HUES64 (cell line): ENCODE measurements around the gene LCNL1.

Experiments
- H3K27ac ChIP-seq: 2 replicates; pipeline ENCODE4 v1.7.0; 2013; ENCODE audit warnings: low read depth, low read length, inconsistent platforms
- H3K27me3 ChIP-seq: 2 replicates; pipeline ENCODE4 v1.6.1; 2013; ENCODE audit warnings: mild to moderate bottlenecking, low read length; ENCODE audit not compliant: insufficient read depth
- H3K36me3 ChIP-seq: 2 replicates; pipeline ENCODE4 v1.6.1; 2013; ENCODE audit warnings: mild to moderate bottlenecking, low read length; ENCODE audit not compliant: insufficient read depth
- H3K4me1 ChIP-seq: 2 replicates; pipeline ENCODE4 v1.6.1; 2013; ENCODE audit warnings: mild to moderate bottlenecking, low read length, moderate library complexity; ENCODE audit not compliant: insufficient read depth
- H3K4me3 ChIP-seq: 2 replicates; pipeline ENCODE4 v1.5.1; 2013; ENCODE audit warnings: mild to moderate bottlenecking, low read length, moderate library complexity
- H3K9ac ChIP-seq: 2 replicates; pipeline ENCODE4 v1.6.1; 2013; ENCODE audit warnings: mild to moderate bottlenecking, low read depth, low read length
- H3K9me3 ChIP-seq: 2 replicates; pipeline ENCODE4 v1.6.1; 2013; ENCODE audit warnings: low read depth, low read length; ENCODE audit not compliant: insufficient read depth
- WGBS: fragments of 150-250, 120-280 bp; methylation state at CpG from one replicate; pipeline ENCODE4 v1.1.7; 2013; ENCODE audit warnings: missing lambda C conversion rate; 5-methylcytosine and 5-hydroxymethylcytosine counted together

LCNL1 gene

GRCh38 chr9:137011156-137011555, 28.4 kb downstream of the LCNL1 start:
- Histone ChIP-seq H3K4me3 (no peak overlapping the region), H3K4me1 (no peaks in the 10 kb centered on the region), H3K9ac (no peak overlapping the region), H3K36me3 (no peaks in the 10 kb centered on the region), H3K27ac (no peak overlapping the region), H3K9me3 (no peaks in the 10 kb centered on the region), H3K27me3 (no peaks in the 10 kb centered on the region)
- 95% methylated on average over 24 of the region's 24 CpGs for WGBS

DNA sequence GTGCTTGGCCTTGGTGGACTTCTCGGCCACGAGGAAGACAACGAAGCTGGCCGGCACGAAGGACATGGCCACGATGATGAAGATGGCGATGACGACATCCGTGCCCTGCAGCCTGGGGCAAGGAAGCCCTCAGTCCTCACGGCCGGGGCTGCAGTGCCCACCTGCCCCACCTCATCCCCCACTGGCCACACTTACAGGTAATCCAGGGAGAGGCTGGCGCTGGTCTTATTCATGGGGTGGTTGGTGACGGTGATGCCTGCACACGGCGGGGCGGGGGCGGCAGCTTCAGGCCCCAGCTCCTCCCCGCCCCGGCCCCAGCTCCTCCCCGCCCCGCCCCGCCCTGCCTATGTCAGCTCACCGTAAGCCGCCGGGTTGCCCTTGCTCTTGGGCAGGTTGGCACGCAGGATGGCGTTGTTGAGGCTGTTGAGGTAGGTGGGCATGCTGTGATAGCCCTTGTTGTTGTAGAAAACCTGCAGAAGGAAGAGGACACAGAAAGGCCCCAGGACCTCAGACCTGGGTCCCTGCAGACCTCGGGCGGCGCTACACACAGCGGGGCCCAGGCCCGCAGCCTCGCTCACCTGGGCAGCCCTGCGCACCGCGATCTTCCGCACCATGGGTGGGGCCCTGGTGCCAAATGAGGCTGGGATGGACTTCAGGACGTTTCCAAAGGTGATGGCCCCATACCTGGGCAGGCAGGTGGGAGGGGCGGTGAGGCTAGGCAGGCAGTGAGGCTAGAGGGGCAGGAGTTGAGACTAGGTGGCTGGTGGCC, 29.3 kb downstream of the LCNL1 start:
- 94% methylated on average over 37 of the region's 39 CpGs for WGBS
- H3K27ac ChIP-seq = no peak overlapping the region
- H3K4me3 ChIP-seq = no peak overlapping the region

DNA sequence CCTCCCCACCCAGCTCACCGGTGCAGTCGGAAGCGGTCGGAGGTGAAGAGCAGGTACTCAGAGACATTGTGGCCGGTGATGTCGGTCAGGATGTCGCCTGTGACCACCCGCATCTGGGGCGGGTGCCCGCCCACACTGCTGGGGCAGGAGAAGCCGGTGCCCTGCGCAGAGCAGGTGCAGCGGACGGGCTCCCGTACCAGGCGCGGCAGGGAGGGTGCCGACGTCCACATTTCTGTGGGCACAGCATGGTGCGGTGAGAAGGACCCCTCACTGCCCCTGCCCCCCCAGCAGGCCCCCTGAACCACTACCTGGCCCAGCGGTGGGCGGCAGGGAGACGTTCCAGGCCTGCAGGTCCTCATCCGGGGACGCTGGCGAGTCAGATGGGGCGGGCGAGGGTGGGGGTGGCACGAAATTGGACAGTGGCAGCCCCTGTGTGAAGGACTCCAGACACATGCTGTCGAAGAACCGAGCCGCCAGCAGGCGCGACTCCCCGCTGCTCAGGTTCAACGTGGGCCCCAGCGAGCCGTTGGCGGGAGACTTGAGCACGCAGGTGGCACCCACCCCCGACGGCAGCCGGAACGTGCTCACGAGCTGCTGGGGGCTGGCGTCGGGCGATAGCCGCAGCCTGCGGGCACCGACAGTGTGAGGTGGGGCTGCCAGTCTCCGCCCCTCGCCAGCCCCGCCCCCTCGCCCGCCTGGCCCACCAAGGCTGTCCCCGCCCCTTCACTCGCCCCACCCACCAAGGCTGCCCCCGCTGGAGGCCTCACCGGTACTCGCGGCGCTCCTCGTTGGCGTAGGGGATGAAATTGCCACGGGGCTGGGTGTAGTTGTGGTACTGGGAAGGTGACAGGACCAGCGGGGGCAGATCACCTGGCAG, 30.1 kb downstream of the LCNL1 start:
- H3K4me3 ChIP-seq = no peak overlapping the region
- no peaks in the 10 kb centered on the region for H3K9me3 ChIP-seq
- H3K27ac ChIP-seq = no peak overlapping the region
- H3K9ac ChIP-seq = no peak overlapping the region
- H3K27me3 ChIP-seq = no peaks in the 10 kb centered on the region
- no peaks in the 10 kb centered on the region for H3K36me3 ChIP-seq
- no peaks in the 10 kb centered on the region for H3K4me1 ChIP-seq
- 75% methylated on average over 62 of the region's 67 CpGs for WGBS

More for the DNA sequence above, 29.3 kb downstream of the LCNL1 start:
- no peak overlapping the region for H3K9ac ChIP-seq
- H3K9me3 ChIP-seq = no peaks in the 10 kb centered on the region
- no peaks in the 10 kb centered on the region for H3K27me3 ChIP-seq
- no peaks in the 10 kb centered on the region for H3K36me3 ChIP-seq
- no peaks in the 10 kb centered on the region for H3K4me1 ChIP-seq

- Histone ChIP-seq H3K27ac (no peak overlapping the region), H3K9ac (no peak overlapping the region), H3K27me3 (no peaks in the 10 kb centered on the region), H3K4me1 (no peaks in the 10 kb centered on the region), H3K4me3 (no peak overlapping the region), H3K9me3 (no peaks in the 10 kb centered on the region), H3K36me3 (no peaks in the 10 kb centered on the region)
- 92% methylated on average over 20 of the region's 20 CpGs for WGBS
These were observed 30.8 kb downstream of the LCNL1 start for GRCh38 chr9:137013571-137013940.

DNA sequence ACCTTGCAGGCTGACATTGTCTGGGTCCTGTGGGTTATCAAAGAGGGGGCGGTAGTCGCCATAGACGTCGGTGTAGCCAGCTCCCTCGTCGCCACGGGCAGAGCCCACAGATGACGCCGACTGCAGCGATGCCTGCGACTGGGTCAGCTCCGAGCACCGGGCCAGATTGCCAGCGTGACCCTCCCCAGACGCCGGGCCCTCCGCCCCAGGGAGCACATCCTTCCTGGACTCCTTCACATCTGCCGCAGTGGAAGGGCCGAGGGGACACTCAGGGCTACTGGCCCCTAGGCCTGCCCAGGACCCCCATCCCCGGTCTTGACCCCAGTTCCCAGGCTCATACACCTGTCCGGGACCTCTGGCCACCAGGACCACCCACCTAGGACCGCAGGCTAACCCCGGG, 31.4 kb downstream of the LCNL1 start:
- WGBS = 93% methylated on average over 23 of the region's 23 CpGs
- Histone ChIP-seq H3K27ac (no peak overlapping the region), H3K9me3 (no peaks in the 10 kb centered on the region), H3K4me1 (no peaks in the 10 kb centered on the region), H3K4me3 (no peak overlapping the region), H3K27me3 (no peaks in the 10 kb centered on the region), H3K9ac (no peak overlapping the region), H3K36me3 (no peaks in the 10 kb centered on the region)

DNA sequence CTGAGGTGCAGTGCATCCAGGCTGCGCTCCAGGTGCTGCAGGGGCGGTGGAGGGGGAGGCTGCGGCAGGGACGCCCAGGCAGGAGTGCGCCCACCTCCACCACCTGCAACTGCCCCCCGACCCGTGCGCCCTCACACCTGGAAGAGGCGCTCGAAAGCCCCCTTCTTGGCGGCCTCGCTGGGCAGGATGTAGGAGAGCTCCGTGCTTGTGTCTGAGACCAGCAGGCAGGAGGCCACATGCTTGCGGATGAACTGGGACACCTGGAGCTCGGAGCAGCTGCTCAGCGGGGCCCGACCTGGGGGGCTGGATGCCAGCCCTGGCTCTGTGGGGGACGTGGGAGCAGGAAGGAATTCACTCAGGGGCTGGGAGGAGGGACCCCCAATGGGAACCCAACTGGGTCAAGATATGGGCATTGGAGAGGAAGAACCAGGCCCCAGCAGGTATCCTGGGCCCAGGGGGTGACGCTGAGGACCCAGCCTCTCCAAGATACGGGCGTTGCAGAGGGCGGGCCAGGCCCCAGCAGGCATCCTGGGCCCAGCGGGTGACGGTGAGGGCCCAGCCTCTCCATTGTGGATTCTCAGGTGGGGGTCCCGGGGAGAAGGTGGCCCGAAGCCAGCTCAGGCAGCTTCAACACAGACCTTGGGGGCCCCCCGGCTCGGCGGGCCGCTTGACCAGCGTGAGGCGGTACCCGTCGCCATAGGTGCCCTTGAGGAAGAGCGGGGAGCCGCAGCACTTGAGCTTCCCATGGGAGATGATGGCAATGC, 32.2 kb downstream of the LCNL1 start:
- H3K27me3 ChIP-seq = no peaks in the 10 kb centered on the region

DNA sequence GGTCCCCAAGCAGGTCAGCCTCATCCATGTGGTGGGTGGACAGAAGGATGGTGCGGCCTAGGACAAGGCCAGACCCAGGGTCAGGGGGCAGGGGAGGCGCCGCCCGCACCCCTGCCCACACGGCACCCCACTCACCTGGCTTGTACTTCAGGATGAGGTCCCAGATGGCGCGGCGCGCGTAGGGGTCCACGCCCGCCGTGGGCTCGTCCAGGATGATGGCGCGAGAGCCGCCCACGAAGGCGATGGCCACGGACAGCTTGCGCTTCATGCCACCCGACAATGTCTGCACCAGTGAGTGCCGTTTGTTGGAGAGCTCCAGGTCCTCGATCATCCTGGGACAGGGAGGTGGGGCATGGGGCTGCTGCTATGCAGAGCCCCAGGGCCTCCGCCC, 32.7 kb downstream of the LCNL1 start:
- Histone ChIP-seq H3K27me3 (no peaks in the 10 kb centered on the region), H3K36me3 (no peaks in the 10 kb centered on the region), H3K4me1 (no peaks in the 10 kb centered on the region), H3K9ac (no peak overlapping the region), H3K4me3 (no peak overlapping the region), H3K9me3 (no peaks in the 10 kb centered on the region), H3K27ac (no peak overlapping the region)
- 95% methylated on average over 24 of the region's 25 CpGs for WGBS

More for the DNA sequence above, 32.2 kb downstream of the LCNL1 start:
- H3K27ac ChIP-seq = no peak overlapping the region
- H3K4me1 ChIP-seq = no peaks in the 10 kb centered on the region
- H3K4me3 ChIP-seq = no peak overlapping the region
- no peaks in the 10 kb centered on the region for H3K36me3 ChIP-seq
- 95% methylated on average over 36 of the region's 36 CpGs for WGBS
- H3K9ac ChIP-seq = no peak overlapping the region
- H3K9me3 ChIP-seq = no peaks in the 10 kb centered on the region

DNA sequence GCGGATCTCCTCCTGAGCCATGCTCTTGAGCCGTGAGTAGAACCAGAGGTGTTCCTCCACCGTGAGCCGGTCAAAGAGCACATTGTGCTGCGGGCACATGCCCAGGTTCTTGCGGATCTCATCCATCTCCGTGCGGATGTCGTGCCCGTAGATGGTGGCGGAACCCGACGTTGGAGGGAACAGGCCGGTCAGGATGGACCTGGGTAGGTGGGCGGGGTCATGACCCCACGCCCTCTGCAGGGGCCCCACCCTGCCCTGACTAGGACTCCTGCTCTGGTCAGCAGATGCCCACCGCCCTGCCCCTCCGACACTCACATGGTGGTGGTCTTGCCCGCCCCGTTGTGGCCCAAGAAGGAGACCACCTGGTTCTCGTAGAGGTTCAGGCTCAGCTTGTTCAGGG, 33.2 kb downstream of the LCNL1 start:
- Histone ChIP-seq H3K9ac (no peak overlapping the region), H3K4me1 (no peaks in the 10 kb centered on the region), H3K4me3 (no peak overlapping the region), H3K27me3 (no peaks in the 10 kb centered on the region), H3K9me3 (no peaks in the 10 kb centered on the region), H3K36me3 (no peaks in the 10 kb centered on the region), H3K27ac (no peak overlapping the region)
- 96% methylated on average over 21 of the region's 21 CpGs for WGBS

- 94% methylated on average over 16 of the region's 16 CpGs for whole genome bisulfite sequencing
- no peaks in the 10 kb centered on the region for H3K9me3 ChIP-seq
- no peaks in the 10 kb centered on the region for H3K4me1 ChIP-seq
- no peaks in the 10 kb centered on the region for H3K27me3 ChIP-seq
- H3K4me3 ChIP-seq = no peak overlapping the region
- H3K9ac ChIP-seq = no peak overlapping the region
- H3K27ac ChIP-seq = no peak overlapping the region
- no peaks in the 10 kb centered on the region for H3K36me3 ChIP-seq
These were observed 33.6 kb downstream of the LCNL1 start for GRCh38 chr9:137016436-137016835.

DNA sequence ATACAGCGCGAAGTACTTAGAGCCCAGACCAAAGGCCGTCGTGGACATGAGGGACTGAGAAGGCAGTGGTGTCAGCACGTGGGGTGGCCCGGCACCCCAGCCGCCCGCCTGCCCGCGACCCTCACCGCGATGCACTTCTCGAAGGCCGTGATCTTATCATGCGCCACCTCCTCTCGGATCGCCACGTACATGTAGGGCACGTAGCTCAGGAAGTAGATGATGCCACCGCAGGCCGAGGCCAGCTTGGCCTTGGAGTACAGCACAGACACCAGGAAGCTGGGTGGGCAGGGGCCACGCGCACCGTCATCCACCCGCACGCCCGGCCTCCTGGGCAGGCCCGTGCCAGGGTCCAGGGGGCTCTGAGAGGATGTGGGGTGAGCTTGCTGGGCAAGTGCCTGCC, 34.3 kb downstream of the LCNL1 start:
- Histone ChIP-seq H3K4me1 (no peaks in the 10 kb centered on the region), H3K27me3 (no peaks in the 10 kb centered on the region)

More for the DNA sequence above, 34.3 kb downstream of the LCNL1 start:
- Histone ChIP-seq H3K27ac (no peak overlapping the region), H3K36me3 (no peaks in the 10 kb centered on the region), H3K9ac (no peak overlapping the region), H3K4me3 (no peak overlapping the region), H3K9me3 (no peaks in the 10 kb centered on the region)
- 95% methylated on average over 28 of the region's 28 CpGs for WGBS
